Measurements from ENCODE around the gene DUSP16. TPM values are rescaled to one million over a fixed set of nuclear protein-coding genes. Genes with fewer than 3 reads are reported as not detected.

Gene DUSP16
- polyA plus RNA-seq, 1 donor from 2014 or later = 42.5 TPM

- Histone ChIP-seq H3K79me2 (replicated peaks; ENCODE audit: insufficient read depth, low read length) (peaks cover 49% of the 10 kb centered on the region), H3K27me3 (ENCODE audit: insufficient read depth, low read depth, low read length) (no peaks in the 10 kb centered on the region), H3K9me2 (ENCODE audit: insufficient read depth, low read length) (no peaks in the 10 kb centered on the region), H3K9me3 (ENCODE audit: low read length) (no peaks in the 10 kb centered on the region), H4K20me1 (ENCODE audit: insufficient read depth) (no peaks in the 10 kb centered on the region), H3K4me3 (ENCODE audit: low read length) (peak overlapping the region; percentile 67), H3K27ac (ENCODE audit: low read length) (peak overlapping the region; percentile 82), H2AFZ (ENCODE audit: low read depth, low read length) (no peak overlapping the region), H3F3A (ENCODE audit: insufficient read depth, low read length, poor library complexity, severe bottlenecking) (no peaks in the 10 kb centered on the region), H3K36me3 (ENCODE audit: insufficient read depth, low read length) (no peaks in the 10 kb centered on the region), H3K4me2 (ENCODE audit: low read length) (peak overlapping the region; percentile 85), H3K9ac (ENCODE audit: low read length) (peak overlapping the region; percentile 74)
- TF ChIP-seq REST (IDR thresholded peaks at IDR 0.05; ENCODE audit: borderline replicate concordance) (no peak), RAD21 (conservative IDR thresholded peaks at IDR 0.05) (no peak), MXI1 (conservative IDR thresholded peaks at IDR 0.05; ENCODE audit: poor library complexity, severe bottlenecking) (no peak), POLR2AphosphoS5 (IDR thresholded peaks at IDR 0.05) (no peak), EP300 (conservative IDR thresholded peaks at IDR 0.05; ENCODE audit: poor library complexity, severe bottlenecking) (no peak)
- TF ChIP-seq, protein P1, sequence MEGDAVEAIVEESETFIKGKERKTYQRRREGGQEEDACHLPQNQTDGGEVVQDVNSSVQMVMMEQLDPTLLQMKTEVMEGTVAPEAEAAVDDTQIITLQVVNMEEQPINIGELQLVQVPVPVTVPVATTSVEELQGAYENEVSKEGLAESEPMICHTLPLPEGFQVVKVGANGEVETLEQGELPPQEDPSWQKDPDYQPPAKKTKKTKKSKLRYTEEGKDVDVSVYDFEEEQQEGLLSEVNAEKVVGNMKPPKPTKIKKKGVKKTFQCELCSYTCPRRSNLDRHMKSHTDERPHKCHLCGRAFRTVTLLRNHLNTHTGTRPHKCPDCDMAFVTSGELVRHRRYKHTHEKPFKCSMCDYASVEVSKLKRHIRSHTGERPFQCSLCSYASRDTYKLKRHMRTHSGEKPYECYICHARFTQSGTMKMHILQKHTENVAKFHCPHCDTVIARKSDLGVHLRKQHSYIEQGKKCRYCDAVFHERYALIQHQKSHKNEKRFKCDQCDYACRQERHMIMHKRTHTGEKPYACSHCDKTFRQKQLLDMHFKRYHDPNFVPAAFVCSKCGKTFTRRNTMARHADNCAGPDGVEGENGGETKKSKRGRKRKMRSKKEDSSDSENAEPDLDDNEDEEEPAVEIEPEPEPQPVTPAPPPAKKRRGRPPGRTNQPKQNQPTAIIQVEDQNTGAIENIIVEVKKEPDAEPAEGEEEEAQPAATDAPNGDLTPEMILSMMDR (IDR thresholded peaks at IDR 0.05; ENCODE audit: poor library complexity, severe bottlenecking) = no peak
These were observed 43.7 kb downstream of the DUSP16 start for GRCh38 chr12:12518919-12519318.

- Histone ChIP-seq H3K9me2 (ENCODE audit: insufficient read depth, low read length) (no peaks in the 10 kb centered on the region), H3K9me3 (ENCODE audit: low read length) (no peaks in the 10 kb centered on the region), H3K9ac (ENCODE audit: low read length) (peak overlapping the region; percentile 74), H3K4me3 (ENCODE audit: low read length) (peak overlapping the region; percentile 67), H3K4me2 (ENCODE audit: low read length) (peak overlapping the region; percentile 85), H2AFZ (ENCODE audit: low read depth, low read length) (no peak overlapping the region), H3K79me2 (replicated peaks; ENCODE audit: insufficient read depth, low read length) (peaks cover 49% of the 10 kb centered on the region), H3K27me3 (ENCODE audit: insufficient read depth, low read depth, low read length) (no peaks in the 10 kb centered on the region), H3F3A (ENCODE audit: insufficient read depth, low read length, poor library complexity, severe bottlenecking) (no peaks in the 10 kb centered on the region), H3K36me3 (ENCODE audit: insufficient read depth, low read length) (no peaks in the 10 kb centered on the region), H4K20me1 (ENCODE audit: insufficient read depth) (no peaks in the 10 kb centered on the region), H3K27ac (ENCODE audit: low read length) (peak overlapping the region; percentile 82)
- TF ChIP-seq MXI1 (conservative IDR thresholded peaks at IDR 0.05; ENCODE audit: poor library complexity, severe bottlenecking) (no peak), TAF1 (IDR thresholded peaks at IDR 0.05; ENCODE audit: low read depth) (no peak)
These were observed 44.2 kb downstream of the DUSP16 start for GRCh38 chr12:12518464-12518845.

- H3K79me2 ChIP-seq (replicated peaks; ENCODE audit: insufficient read depth, low read length) = peaks cover 37% of the 10 kb centered on the region
- TF ChIP-seq EZH2 (IDR thresholded peaks at IDR 0.05; ENCODE audit: borderline replicate concordance, insufficient read depth, low read length, poor library complexity, severe bottlenecking) = no peak
- TF ChIP-seq SMC3 (conservative IDR thresholded peaks at IDR 0.05; ENCODE audit: poor library complexity) = no peak
- no peak for TF ChIP-seq RAD21 (conservative IDR thresholded peaks at IDR 0.05)
These were observed 49.2 kb downstream of the DUSP16 start for GRCh38 chr12:12513416-12514006.

More at GRCh38 chr12:12513416-12514006, 49.2 kb downstream of the DUSP16 start:
- no peaks in the 10 kb centered on the region for H3F3A ChIP-seq (ENCODE audit: insufficient read depth, low read length, poor library complexity, severe bottlenecking)
- H3K27ac ChIP-seq (ENCODE audit: low read length) = no peak overlapping the region
- no peaks in the 10 kb centered on the region for H3K9me3 ChIP-seq (ENCODE audit: low read length)
- no peaks in the 10 kb centered on the region for H3K27me3 ChIP-seq (ENCODE audit: insufficient read depth, low read depth, low read length)
- H3K36me3 ChIP-seq (ENCODE audit: insufficient read depth, low read length) = no peaks in the 10 kb centered on the region
- H3K9me2 ChIP-seq (ENCODE audit: insufficient read depth, low read length) = no peaks in the 10 kb centered on the region
- no peak overlapping the region for H3K9ac ChIP-seq (ENCODE audit: low read length)
- H2AFZ ChIP-seq (ENCODE audit: low read depth, low read length) = no peak overlapping the region
- H3K4me2 ChIP-seq (ENCODE audit: low read length) = no peak overlapping the region
- H4K20me1 ChIP-seq (ENCODE audit: insufficient read depth) = no peaks in the 10 kb centered on the region
- peak overlapping the region; percentile 33 for H3K4me3 ChIP-seq (ENCODE audit: low read length)

Measured in neural cell (in vitro differentiated cells).